Mucosa of descending colon (tissue), 3 donors: Measurements from ENCODE around the gene PGAP3. TPM values are rescaled to one million over a fixed set of nuclear protein-coding genes. Genes with fewer than 3 reads are reported as not detected.

Source experiments
- ATAC-seq: fragments of 200-7000 bp; cut with Tn5 transposase; one replicate; pipeline ENCODE4 v1.9.1; 2020; ENCODE audit warnings: mild to moderate bottlenecking, moderate library complexity
- DNase-seq, 3 donors: peaks; one replicate each; pipeline ENCODE4 v3.0.0-alpha.2; 2020
- H3K36me3 ChIP-seq: fragments of 200-600 bp; one replicate; pipeline ENCODE4 v1.8.0; 2021; ENCODE audit warnings: low read depth, mild to moderate bottlenecking
- H3K4me1 ChIP-seq: fragments of 200-600 bp; one replicate; pipeline ENCODE4 v1.8.0; 2021; ENCODE audit warnings: low read depth, mild to moderate bottlenecking
- H3K4me3 ChIP-seq: fragments of 200-600 bp; one replicate; pipeline ENCODE4 v1.8.0; 2021; ENCODE audit warnings: mild to moderate bottlenecking
- H3K9me3 ChIP-seq: fragments of 200-600 bp; one replicate; pipeline ENCODE4 v1.8.0; 2021; ENCODE audit warnings: mild to moderate bottlenecking
- intact Hi-C, 2 donors: fragments of 100-400 bp; cut with DNase I in 1 of 2; cut with micrococcal nuclease in 1 of 2; formaldehyde crosslinking; loops; one replicate each; pipeline versions ENCODE4 v1.11.0 to v1.11.1; 2022; cut with DNase I, micrococcal nuclease
- total RNA-seq, 3 donors: library from RNA; stranded (reverse); fragmentation: NEBNext Ultra II Directional in 2 of 3; extraction: Animal tissue kit (Norgen Biotek cat#: 25700) in 2 of 3; gene quantifications; one replicate each; pipeline versions ENCODE4 v1.2.1 to v1.2.4, GENCODE V29; 2021 to 2023
- TF ChIP-seq, protein P1 (sequence below): fragments of 200-600 bp; IDR thresholded peaks from one replicate; pipeline ENCODE4 v1.8.0; 2022; ENCODE audit warnings: antibody characterized with exemption, mild to moderate bottlenecking
- donor health status: DM: no; HTN: no; CAD: no; lungs with moderate emphysema.
- donor health status: DM: no; HTN: no; CAD: no.
- donor health status: DM: no; HTN: yes; CAD: no.

PGAP3 gene
- total RNA-seq, 3 donors from 2014 or later, result 27.7 to 74.6 (median 47.9) TPM

GRCh38 chr17:39667945-39668924 lies 19.6 kb downstream of the PGAP3 start, which contains the start of gene PNMT:
Gene PNMT, plus strand, starts transcription at chr17:39668453. Its CDS starts 23 bp downstream, at chr17:39668476.
- peaks cover 35% of the 10 kb centered on the region for H3K4me1 ChIP-seq
- ATAC-seq, result peak; percentile 58

GRCh38 chr17:39667262-39667944 lies 20.5 kb downstream of the PGAP3 start:
- Histone ChIP-seq H3K4me1 (peaks cover 43% of the 10 kb centered on the region), H3K36me3 (no peaks in the 10 kb centered on the region), H3K4me3 (no peak overlapping the region), H3K9me3 (no peaks in the 10 kb centered on the region)
- intact Hi-C loops, result no loop called here
- ATAC-seq (no peak), DNase-seq (peak in 2 of 3 donors; percentile 36 to 66)
- TF ChIP-seq, protein P1, sequence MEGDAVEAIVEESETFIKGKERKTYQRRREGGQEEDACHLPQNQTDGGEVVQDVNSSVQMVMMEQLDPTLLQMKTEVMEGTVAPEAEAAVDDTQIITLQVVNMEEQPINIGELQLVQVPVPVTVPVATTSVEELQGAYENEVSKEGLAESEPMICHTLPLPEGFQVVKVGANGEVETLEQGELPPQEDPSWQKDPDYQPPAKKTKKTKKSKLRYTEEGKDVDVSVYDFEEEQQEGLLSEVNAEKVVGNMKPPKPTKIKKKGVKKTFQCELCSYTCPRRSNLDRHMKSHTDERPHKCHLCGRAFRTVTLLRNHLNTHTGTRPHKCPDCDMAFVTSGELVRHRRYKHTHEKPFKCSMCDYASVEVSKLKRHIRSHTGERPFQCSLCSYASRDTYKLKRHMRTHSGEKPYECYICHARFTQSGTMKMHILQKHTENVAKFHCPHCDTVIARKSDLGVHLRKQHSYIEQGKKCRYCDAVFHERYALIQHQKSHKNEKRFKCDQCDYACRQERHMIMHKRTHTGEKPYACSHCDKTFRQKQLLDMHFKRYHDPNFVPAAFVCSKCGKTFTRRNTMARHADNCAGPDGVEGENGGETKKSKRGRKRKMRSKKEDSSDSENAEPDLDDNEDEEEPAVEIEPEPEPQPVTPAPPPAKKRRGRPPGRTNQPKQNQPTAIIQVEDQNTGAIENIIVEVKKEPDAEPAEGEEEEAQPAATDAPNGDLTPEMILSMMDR, result no peak

More at GRCh38 chr17:39667945-39668924, 19.6 kb downstream of the PGAP3 start, which contains the start of gene PNMT:
- DNase-seq, result peak; percentile 80 to 86 (median 86)
- TF ChIP-seq, protein P1, result peak; percentile 64
- H3K4me3 ChIP-seq, result no peak within 1 kb of the TSS
- H3K36me3 ChIP-seq, result no peaks in the 10 kb centered on the region
- H3K9me3 ChIP-seq, result no peaks in the 10 kb centered on the region
- intact Hi-C loops, result no loop called here

- Histone ChIP-seq H3K9me3 (no peaks in the 10 kb centered on the region), H3K4me1 (peaks cover 42% of the 10 kb centered on the region), H3K4me3 (no peak overlapping the region), H3K36me3 (no peaks in the 10 kb centered on the region)
- intact Hi-C loops, result no loop called here
- DNase-seq, result peak in 1 of 3 donors; percentile 14
- no peak for ATAC-seq
- TF ChIP-seq, protein P1, result no peak
Measured at GRCh38 chr17:39666601-39667261, 21.1 kb downstream of the PGAP3 start.

DNA sequence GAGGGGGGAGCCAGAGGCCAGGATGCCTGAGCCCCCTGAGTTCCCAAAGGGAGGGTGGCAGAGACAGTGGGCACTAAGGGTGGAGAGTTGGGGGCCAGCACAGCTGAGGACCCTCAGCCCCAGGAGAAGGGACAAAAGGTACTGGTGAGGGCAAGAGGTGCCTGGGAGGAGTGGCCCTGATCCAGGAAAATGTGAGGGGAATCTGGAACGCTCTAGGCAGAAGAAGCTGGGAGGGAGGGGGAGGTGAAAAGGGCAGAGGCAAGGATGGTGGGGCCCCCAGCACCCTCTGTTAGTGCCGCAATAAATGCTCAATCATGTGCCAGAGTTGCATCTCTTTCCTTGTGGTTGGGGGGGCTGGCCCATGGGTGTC lies 21.6 kb downstream of the PGAP3 start:
- TF ChIP-seq, protein P1, result no peak
- DNase-seq (no peak), ATAC-seq (no peak)
- Histone ChIP-seq H3K9me3 (no peaks in the 10 kb centered on the region), H3K4me1 (peaks cover 37% of the 10 kb centered on the region), H3K36me3 (no peaks in the 10 kb centered on the region), H3K4me3 (no peak overlapping the region)
- intact Hi-C loops, result no loop called here

GRCh38 chr17:39665642-39666224 lies 22.1 kb downstream of the PGAP3 start:
- intact Hi-C loops, result no loop called here
- ATAC-seq (no peak), DNase-seq (peak in 2 of 3 donors; percentile 23 to 61)
- Histone ChIP-seq H3K4me3 (no peak overlapping the region), H3K4me1 (peaks cover 37% of the 10 kb centered on the region), H3K9me3 (no peaks in the 10 kb centered on the region), H3K36me3 (no peaks in the 10 kb centered on the region)
- TF ChIP-seq, protein P1, result no peak
